Thymus (tissue), 11 donors: Measurements from ENCODE around the gene TMEM174. TPM values are rescaled to one million over a fixed set of nuclear protein-coding genes. Genes with fewer than 3 reads are reported as not detected.

Experiments
- DNase-seq, 9 donors: peaks; one replicate each; pipeline ENCODE4 v3.0.0-alpha.2; 2013; ENCODE audit warnings: low spot score in 9 of 9, low read depth in 6 of 9, missing footprints in 1 of 9
- H3K27ac ChIP-seq, 2 donors: one replicate each; pipeline ENCODE4 v1.5.1; 2013; ENCODE audit warnings: control low read depth in 1 of 2, low read depth in 1 of 2, low read length in 1 of 2, mild to moderate bottlenecking in 1 of 2, moderate library complexity in 1 of 2
- H3K27me3 ChIP-seq, 2 donors: one replicate each; pipeline ENCODE4 v1.5.1; 2013; ENCODE audit warnings: low read length in 1 of 2; ENCODE audit not compliant: control insufficient read depth in 2 of 2, insufficient read depth in 1 of 2
- H3K36me3 ChIP-seq, 2 donors: one replicate each; pipeline ENCODE4 v1.5.1; 2013; ENCODE audit warnings: low read length in 1 of 2, mild to moderate bottlenecking in 1 of 2, moderate library complexity in 1 of 2; ENCODE audit not compliant: control insufficient read depth in 2 of 2, insufficient read depth in 2 of 2
- H3K4me1 ChIP-seq, 2 donors: one replicate each; pipeline ENCODE4 v1.5.1; 2013; ENCODE audit warnings: low read length in 2 of 2; ENCODE audit not compliant: control insufficient read depth in 2 of 2, insufficient read depth in 2 of 2
- H3K4me3 ChIP-seq, 2 donors: one replicate each; pipeline ENCODE4 v1.5.1; 2013; ENCODE audit warnings: low read length in 2 of 2, control low read depth in 1 of 2, mild to moderate bottlenecking in 1 of 2
- H3K9me3 ChIP-seq, 2 donors: one replicate each; pipeline ENCODE4 v1.5.1; 2013; ENCODE audit warnings: low read length in 1 of 2, mild to moderate bottlenecking in 1 of 2; ENCODE audit not compliant: control insufficient read depth in 2 of 2, insufficient read depth in 1 of 2
- WGBS: extraction: QIAGEN DNeasy Blood & Tissue Kit; methylation state at CpG from one replicate; pipeline ENCODE4 v1.1.7; 2013; 5-methylcytosine and 5-hydroxymethylcytosine counted together
- polyA plus RNA-seq: library from polyadenylated mRNA; stranded (reverse); fragments of 200-250 nt; gene quantifications from one replicate; pipeline ENCODE4 v1.2.3, GENCODE V29; 2013
- total RNA-seq: library from RNA; stranded (reverse); fragments of 120-200 nt; gene quantifications from one replicate; pipeline ENCODE4 v1.2.4, GENCODE V29; 2013
- donor health status: healthy.

The TMEM174 gene
- total and polyA plus RNA-seq, 2 donors: 0.02 TPM; not detected in 1

- Histone ChIP-seq H3K27ac (no peak overlapping the region), H3K27me3 (peaks cover 0 to 5% of the 10 kb centered on the region in 2 donors)
Measured at GRCh38 chr5:73183000-73183399, 10.0 kb downstream of the TMEM174 start.

GRCh38 chr5:73183481-73183891, 10.5 kb downstream of the TMEM174 start:
- no peaks in the 10 kb centered on the region for H3K36me3 ChIP-seq
- no peak for DNase-seq
- no peaks in the 10 kb centered on the region for H3K4me1 ChIP-seq
- 75% methylated on average over 9 of the region's 9 CpGs for WGBS
- H3K27ac ChIP-seq: no peak overlapping the region
- no peak overlapping the region for H3K4me3 ChIP-seq
- peaks cover 0 to 5% of the 10 kb centered on the region in 2 donors for H3K27me3 ChIP-seq
- peaks cover 0 to 1% of the 10 kb centered on the region in 2 donors for H3K9me3 ChIP-seq

More at GRCh38 chr5:73183000-73183399, 10.0 kb downstream of the TMEM174 start:
- H3K4me3 ChIP-seq: no peak overlapping the region
- WGBS: 85% methylated on average over 6 of the region's 6 CpGs
- no peak for DNase-seq
- H3K4me1 ChIP-seq: no peaks in the 10 kb centered on the region
- H3K36me3 ChIP-seq: no peaks in the 10 kb centered on the region
- H3K9me3 ChIP-seq: peaks cover 0 to 1% of the 10 kb centered on the region in 2 donors

GRCh38 chr5:73186976-73187375, 14.0 kb downstream of the TMEM174 start:
- H3K4me3 ChIP-seq: no peak overlapping the region
- H3K9me3 ChIP-seq: peaks cover 0 to 1% of the 10 kb centered on the region in 2 donors
- H3K27me3 ChIP-seq: peaks cover 0 to 9% of the 10 kb centered on the region in 2 donors
- no peaks in the 10 kb centered on the region for H3K4me1 ChIP-seq
- WGBS: 89% methylated on average over 2 of the region's 2 CpGs
- no peak overlapping the region for H3K27ac ChIP-seq
- DNase-seq: no peak
- no peaks in the 10 kb centered on the region for H3K36me3 ChIP-seq

- Histone ChIP-seq H3K27me3 (peaks cover 0 to 5% of the 10 kb centered on the region in 2 donors), H3K36me3 (no peaks in the 10 kb centered on the region)
- 89% methylated on average over 2 of the region's 2 CpGs for WGBS
Measured at GRCh38 chr5:73188764-73189531, 16.0 kb downstream of the TMEM174 start.

GRCh38 chr5:73189871-73190376, 16.9 kb downstream of the TMEM174 start:
- Histone ChIP-seq H3K36me3 (no peaks in the 10 kb centered on the region), H3K9me3 (no peaks in the 10 kb centered on the region), H3K27ac (no peak overlapping the region), H3K27me3 (peaks cover 0 to 5% of the 10 kb centered on the region in 2 donors), H3K4me1 (no peaks in the 10 kb centered on the region), H3K4me3 (no peak overlapping the region)
- 84% methylated on average over 6 of the region's 6 CpGs for WGBS
- DNase-seq: no peak

More at GRCh38 chr5:73188764-73189531, 16.0 kb downstream of the TMEM174 start:
- Histone ChIP-seq H3K4me3 (no peak overlapping the region), H3K9me3 (peaks cover 0 to 1% of the 10 kb centered on the region in 2 donors), H3K4me1 (no peaks in the 10 kb centered on the region), H3K27ac (no peak overlapping the region)
- DNase-seq: no peak

DNA sequence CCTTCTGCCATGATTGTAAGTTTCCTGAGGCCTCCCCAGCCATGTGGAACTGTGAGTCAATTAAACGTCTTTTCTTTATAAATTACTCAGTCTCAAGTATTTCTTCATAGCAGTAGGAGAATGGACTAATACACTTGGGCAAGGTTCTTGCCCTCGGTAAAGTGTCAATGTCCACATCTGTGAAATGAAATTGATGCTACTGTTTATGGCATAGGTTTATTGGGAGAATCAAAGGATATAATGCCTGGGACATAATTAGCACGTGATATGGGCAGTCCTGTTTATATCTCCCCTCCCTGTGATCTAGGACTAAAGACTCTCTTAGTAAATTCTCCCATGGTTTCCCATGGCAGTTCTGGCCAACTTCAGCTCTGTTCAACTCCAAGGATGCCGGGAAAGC, 19.4 kb downstream of the TMEM174 start:
- Histone ChIP-seq H3K4me1 (no peaks in the 10 kb centered on the region), H3K4me3 (no peak overlapping the region), H3K9me3 (no peaks in the 10 kb centered on the region), H3K36me3 (no peaks in the 10 kb centered on the region), H3K27me3 (peaks cover 0 to 12% of the 10 kb centered on the region in 2 donors), H3K27ac (no peak overlapping the region)
- WGBS: 90% methylated on average over 4 of the region's 4 CpGs
- no peak for DNase-seq

- Histone ChIP-seq H3K4me3 (no peak overlapping the region), H3K27ac (no peak overlapping the region), H3K9me3 (no peaks in the 10 kb centered on the region), H3K36me3 (no peaks in the 10 kb centered on the region), H3K4me1 (no peaks in the 10 kb centered on the region), H3K27me3 (peaks cover 0 to 12% of the 10 kb centered on the region in 2 donors)
- 83% methylated on average over 4 of the region's 4 CpGs for WGBS
- no peak for DNase-seq
Measured at GRCh38 chr5:73193592-73193991, 20.6 kb downstream of the TMEM174 start.

GRCh38 chr5:73196201-73196600, 23.2 kb downstream of the TMEM174 start:
- WGBS: 88% methylated on average over 1 of the region's 1 CpG
- no peaks in the 10 kb centered on the region for H3K9me3 ChIP-seq
- no peak for DNase-seq
- H3K27me3 ChIP-seq: peaks cover 0 to 9% of the 10 kb centered on the region in 2 donors
- H3K4me1 ChIP-seq: no peaks in the 10 kb centered on the region
- no peak overlapping the region for H3K27ac ChIP-seq
- no peak overlapping the region for H3K4me3 ChIP-seq
- no peaks in the 10 kb centered on the region for H3K36me3 ChIP-seq

DNA sequence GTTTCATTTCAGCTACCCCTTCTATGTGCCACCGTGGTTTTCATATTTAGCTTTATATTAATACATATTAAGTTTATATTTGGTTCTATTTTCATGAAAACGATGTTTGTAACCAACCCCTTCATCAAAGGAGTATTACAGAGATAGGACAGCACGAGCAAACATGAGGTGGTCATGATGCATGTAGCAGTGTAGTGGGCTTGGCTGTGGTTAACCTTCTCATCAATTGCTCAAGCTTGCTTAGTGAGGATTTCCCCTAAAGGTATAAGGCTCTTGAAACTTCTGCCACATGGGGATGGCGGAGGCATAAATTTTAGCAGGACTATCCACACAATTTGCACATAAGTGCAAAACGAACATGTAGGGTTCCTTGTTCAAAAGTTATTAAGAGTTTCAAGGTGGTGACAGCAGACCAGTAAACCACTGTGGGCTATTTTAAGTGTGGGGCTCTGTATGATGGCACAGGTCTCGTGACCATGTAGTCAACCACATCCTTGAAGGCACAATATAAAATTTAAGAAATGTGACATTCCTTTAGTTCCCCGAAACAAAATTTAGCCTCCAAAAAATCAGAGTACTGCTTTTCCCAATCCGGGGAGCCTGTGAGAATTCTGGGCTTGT, 24.8 kb downstream of the TMEM174 start:
- WGBS: 83% methylated on average over 8 of the region's 8 CpGs
- DNase-seq: no peak
- H3K27me3 ChIP-seq: peaks cover 0 to 17% of the 10 kb centered on the region in 2 donors
- H3K4me3 ChIP-seq: no peak overlapping the region
- H3K36me3 ChIP-seq: no peaks in the 10 kb centered on the region
- H3K4me1 ChIP-seq: peaks cover 0 to 2% of the 10 kb centered on the region in 2 donors
- H3K9me3 ChIP-seq: no peaks in the 10 kb centered on the region
- no peak overlapping the region for H3K27ac ChIP-seq
